Measurements from ENCODE around the gene GIT2.
"Not testable (repeated sequence)": the region's sequence is repeated elsewhere in the genome, so short reads cannot be mapped to it uniquely, and the experiment has no call there.

GIT2 gene, protein sequence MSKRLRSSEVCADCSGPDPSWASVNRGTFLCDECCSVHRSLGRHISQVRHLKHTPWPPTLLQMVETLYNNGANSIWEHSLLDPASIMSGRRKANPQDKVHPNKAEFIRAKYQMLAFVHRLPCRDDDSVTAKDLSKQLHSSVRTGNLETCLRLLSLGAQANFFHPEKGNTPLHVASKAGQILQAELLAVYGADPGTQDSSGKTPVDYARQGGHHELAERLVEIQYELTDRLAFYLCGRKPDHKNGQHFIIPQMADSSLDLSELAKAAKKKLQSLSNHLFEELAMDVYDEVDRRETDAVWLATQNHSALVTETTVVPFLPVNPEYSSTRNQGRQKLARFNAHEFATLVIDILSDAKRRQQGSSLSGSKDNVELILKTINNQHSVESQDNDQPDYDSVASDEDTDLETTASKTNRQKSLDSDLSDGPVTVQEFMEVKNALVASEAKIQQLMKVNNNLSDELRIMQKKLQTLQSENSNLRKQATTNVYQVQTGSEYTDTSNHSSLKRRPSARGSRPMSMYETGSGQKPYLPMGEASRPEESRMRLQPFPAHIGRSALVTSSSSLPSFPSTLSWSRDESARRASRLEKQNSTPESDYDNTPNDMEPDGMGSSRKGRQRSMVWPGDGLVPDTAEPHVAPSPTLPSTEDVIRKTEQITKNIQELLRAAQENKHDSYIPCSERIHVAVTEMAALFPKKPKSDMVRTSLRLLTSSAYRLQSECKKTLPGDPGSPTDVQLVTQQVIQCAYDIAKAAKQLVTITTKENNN

DNA sequence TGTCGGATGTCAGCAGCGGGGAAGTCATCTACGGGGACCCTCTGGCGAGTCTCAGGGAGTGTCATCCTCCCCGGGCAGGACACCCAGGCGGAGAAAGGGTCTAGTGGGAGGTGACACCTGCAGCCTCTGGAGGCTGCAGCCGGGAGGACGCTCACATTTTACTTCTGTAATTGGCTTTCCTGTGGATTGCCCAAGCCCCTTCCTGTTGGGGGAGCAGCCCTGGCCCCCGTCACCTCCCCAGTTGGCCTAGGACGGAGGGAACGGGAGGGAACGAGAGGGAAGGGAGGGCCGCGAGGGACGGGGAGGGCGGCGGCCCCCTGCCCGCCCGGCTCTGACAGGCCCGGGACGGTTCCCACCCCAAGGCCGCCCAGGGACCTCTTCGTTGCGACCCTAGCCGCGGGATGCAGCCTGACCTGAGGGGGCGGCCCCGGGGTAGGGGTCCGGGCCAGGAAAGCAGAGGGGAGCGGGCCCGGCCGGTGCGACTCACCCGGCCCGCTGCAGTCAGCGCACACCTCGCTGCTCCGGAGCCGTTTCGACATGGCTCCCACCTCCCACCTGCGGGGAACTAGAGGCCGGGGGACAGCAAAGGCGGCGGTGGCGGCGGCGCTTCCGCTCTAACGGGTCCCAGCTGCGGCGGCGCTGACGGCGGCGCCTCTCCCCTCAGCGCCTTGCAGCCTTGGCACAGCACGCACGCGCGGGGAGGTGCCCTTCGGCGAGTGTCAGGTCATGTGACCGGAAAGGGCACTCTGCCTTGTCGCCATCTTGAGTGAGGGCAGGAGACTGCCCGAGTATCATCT, at the start of gene GIT2:
TSS of gene GIT2 (minus strand) at position 683 of the 797 bp plus-strand sequence. CDS start at position 539, 144 bp downstream.
- DNase-seq (ENCODE audit: low spot score), result peak; percentile 95

DNA sequence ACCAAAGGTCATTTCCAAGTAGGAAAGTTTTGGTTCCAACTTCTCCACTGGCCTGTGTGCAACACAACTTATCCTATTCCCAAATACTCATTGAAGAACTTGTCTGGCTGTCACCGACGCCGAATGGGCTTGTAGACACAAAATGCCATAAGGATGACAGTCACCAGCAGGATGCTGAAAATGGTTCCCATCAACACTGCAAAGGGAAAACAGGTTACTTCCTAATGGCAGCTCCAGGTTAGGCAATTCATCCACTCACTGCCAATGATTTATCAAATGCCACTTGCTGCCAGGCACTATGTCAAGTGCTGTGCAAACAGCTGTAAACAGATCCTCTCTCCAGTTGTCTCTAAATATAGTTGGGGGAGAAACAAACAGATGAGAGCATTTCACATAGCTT, 46.1 kb upstream of the GIT2 start:
- no peak for DNase-seq (ENCODE audit: low spot score)

GRCh38 chr12:110039085-110039807, 43.1 kb upstream of the GIT2 start:
- DNase-seq (ENCODE audit: low spot score), result peak; percentile 38

DNA sequence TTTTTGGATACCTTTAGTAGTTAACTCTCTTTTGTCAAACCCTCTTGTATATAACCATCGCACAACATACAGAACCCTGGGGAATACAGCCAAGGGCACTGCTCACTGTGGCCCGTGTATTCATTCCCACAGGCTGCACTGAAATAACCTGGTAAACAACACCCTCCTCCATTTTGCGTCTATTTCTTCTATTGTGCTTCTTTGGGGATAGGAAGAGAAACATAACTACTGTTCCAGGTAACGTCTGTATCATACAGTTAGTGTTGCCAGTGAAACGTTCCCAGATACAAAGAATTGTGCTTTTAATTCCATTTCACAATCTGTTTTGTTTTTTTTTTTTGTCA, 42.5 kb upstream of the GIT2 start:
- no peak for DNase-seq (ENCODE audit: low spot score)

GRCh38 chr12:110037315-110037714, 41.1 kb upstream of the GIT2 start:
- DNase-seq (ENCODE audit: low spot score), result no peak

DNA sequence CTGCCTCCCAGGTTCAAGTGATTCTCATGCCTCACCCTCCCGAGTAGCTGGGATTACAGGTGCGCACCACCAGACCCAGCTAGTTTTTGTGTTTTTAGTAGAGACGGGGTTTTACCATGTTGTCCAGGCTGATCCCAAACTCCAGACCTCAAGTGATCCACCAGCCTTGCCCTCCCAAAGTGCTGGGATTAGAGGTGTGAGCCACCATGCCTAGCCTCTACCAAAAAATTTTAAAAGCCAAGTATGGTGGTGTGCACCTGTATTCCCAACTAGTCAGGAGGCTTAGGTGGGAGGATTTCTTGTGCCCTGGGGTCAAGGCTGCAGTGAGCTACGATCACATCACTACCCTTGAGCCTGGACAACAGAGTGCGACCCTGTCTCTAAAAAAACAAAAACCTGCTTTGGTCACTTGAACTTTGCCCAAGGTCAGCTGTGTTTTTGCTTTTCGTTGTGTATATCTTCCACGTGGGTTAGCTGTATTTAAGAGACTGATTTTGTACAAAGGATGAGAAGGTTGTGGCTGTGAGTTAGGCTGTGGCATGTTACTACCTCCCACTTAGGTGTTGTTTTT, 39.5 kb upstream of the GIT2 start:
- DNase-seq (ENCODE audit: low spot score), result no peak

GRCh38 chr12:110033888-110034287, 37.7 kb upstream of the GIT2 start:
- no peak for DNase-seq (ENCODE audit: low spot score)

DNA sequence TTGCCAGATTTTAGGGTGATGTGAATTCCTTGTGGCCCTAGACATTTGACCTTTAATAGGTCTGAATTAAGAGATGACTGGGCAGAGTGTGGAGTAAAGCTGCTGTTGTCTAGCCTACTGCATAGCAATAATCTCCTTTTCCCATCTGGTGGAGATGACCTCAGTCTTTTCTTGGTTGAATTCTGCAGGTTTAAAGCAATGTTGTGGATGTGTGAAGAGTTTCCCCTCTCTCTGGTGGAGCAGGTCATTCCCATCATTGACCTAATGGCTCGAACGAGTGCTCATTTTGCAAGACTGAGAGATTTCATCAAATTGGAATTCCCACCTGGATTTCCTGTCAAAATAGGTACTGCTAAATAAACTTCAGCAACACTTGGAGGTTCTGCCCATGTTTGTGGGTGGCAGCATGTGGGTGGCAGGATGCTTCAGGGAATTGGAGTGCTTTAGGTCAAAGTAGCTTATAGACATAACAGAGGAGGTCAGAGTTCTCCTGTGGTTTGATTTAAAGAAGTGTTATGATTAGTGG, 33.2 kb upstream of the GIT2 start:
- DNase-seq (ENCODE audit: low spot score), result no peak

DNA sequence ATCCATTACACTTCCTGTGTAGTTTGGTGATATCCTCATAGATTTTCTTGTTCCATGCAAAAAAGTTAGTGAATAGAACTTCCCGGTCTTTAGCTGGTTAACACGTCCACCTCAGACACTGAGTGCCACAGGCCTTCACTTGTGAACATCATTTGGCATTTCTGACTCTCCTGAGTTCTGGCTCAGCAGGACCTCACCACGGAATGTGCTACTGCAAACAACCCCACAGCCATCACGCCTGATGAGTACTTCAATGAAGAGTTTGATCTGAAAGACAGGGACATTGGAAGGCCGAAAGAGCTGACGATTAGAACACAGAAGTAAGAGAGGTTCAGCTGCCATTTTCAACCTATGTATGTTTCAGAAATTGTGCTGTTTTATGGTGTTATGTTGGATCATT, 32.2 kb upstream of the GIT2 start:
- DNase-seq (ENCODE audit: low spot score), result no peak

- no peak for DNase-seq (ENCODE audit: low spot score)
Observed at GRCh38 chr12:110024051-110024450, 27.9 kb upstream of the GIT2 start.

DNA sequence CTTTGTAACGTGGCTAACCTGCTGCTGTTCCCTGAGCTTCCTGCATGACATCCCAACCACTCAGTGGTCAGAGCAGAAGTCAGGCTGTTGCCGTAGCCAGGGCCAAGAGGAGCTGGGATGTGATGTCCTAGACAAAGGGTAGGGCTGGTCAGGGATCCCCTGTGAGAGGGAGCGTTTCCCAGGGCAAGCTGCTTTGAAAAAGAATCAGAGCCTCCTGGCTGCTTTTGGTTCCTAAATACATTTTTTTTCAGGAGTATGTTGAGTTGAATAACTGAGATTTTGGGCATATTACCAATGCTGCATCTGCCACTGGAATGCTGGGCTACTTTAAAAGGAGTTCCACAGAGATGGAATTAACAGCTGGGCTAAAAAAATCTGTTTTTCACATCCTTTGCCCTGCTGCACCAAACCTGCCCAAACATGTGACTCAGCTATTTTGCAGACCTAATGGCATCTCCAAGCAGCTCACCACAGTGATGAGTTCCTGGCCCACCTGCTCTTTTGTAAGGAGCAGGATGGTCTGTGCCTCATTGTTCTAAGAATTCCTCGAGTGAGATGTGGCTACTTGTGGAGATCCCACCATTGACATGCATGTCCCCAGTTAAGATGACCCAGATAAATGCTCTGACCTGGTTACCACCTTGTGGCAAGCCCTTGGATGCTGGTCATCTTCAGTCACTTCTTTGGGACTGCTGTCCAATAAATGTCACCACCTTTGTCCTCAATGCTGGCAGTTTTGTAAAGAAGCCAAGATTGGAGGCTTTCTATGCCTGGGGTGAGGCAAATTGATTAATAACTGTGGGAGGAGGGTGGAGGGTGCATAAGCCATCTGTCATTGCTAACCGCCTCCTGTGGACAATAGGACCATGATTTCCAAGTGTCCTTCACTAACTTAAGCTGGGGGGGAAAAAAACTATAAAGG, 27.2 kb upstream of the GIT2 start:
- DNase-seq (ENCODE audit: low spot score), result no peak

DNA sequence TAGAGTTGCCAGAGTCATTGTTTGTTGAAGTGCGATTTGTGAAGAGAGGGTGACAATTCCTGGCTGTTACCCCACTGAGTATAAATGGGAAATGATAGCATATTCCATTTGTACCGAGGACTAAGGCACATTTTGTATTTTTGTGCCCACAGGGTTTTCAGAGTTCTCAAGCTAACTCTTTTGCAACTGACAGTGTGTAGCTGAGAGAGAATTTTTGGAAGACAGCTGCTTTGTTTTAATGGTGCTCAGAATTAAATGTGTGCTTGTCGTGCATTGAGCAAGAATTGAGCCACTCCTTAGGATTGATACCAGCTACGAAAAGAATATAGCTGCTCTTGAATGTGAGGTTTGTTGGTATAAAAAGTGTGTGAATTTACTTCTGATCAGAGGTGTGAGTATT, 24.8 kb upstream of the GIT2 start:
- no peak for DNase-seq (ENCODE audit: low spot score)

- DNase-seq (ENCODE audit: low spot score), result peak; percentile 47
Observed at GRCh38 chr12:110015132-110015531, 19.0 kb upstream of the GIT2 start.

GRCh38 chr12:110012659-110013058, 16.5 kb upstream of the GIT2 start:
- no peak for DNase-seq (ENCODE audit: low spot score)

DNA sequence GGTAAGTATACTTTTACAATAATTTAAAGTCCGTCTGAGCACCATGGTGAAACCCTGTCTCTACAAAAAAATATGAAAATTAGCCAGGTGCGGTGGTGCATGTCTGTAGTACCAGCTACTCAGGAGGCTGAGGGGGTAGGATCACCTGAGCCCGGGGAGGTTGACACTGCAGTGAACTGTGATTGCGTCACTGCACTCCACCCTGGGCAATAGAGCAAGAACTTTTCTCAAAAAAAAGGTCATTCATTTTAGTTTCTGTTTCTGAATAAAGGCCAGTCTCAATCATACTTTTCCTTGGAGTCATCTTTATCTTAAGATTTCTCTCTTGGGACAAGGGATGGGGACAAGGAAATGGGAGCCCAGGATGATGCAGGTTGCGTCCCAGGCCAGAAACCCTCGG, 16.0 kb upstream of the GIT2 start:
- DNase-seq (ENCODE audit: low spot score), result no peak

DNA sequence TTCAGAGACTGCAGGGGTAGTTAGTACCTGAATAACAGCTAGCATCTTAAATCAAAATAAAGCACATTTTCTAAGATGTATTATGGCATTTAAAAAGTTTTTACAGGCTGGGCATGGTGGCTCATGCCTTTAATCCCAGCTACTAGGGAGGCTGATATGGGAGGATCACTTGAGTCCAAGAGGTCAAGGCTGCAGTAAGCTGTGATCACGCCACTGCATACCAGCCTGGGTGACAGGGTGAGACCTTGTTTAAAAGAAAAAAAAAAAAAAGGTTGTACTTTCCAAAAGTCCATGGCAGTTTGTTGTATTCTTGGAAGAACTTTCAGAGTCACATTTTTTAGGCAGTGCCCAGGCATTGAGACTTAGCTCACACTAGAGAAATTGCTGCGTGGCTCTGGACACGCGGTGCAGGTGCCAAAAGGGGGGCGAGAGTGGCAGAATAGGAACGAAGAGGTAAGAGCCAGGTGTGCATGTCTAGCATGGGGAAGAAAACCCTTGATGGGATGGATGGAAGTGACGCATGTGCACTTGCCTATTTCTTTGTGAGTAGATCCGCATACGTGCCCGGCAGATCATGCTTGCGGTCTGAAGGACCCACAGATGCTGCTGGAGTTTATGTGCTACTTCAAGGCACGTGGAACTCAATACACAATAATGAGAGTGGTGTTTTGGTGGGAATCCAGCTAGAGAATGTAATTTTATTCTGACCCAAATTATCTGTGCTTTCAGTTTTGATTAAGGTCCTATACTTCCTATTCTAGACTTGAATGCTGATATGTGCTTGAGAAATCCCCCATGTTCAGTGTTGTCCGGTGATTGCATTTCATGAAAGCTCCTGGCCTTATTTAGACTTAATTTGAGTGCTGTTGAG, 14.9 kb upstream of the GIT2 start:
- no peak for DNase-seq (ENCODE audit: low spot score)

GRCh38 chr12:110008681-110009398, 12.7 kb upstream of the GIT2 start:
- not testable (repeated sequence) for DNase-seq (ENCODE audit: low spot score)

GRCh38 chr12:110007881-110008280, 11.7 kb upstream of the GIT2 start:
- DNase-seq (ENCODE audit: low spot score), result no peak

GRCh38 chr12:110006115-110006514, 9.9 kb upstream of the GIT2 start:
- no peak for DNase-seq (ENCODE audit: low spot score)

Measured in CD4-positive, alpha-beta T cell treated with Interleukin-15 for 4 hours (primary cell).